Subcutaneous abdominal adipose tissue (tissue), 5 donors: ENCODE data around the gene SLIT3.

Source experiments
- H3K27ac ChIP-seq: one replicate; pipeline ENCODE4 v1.7.0; 2013; ENCODE audit warnings: low read depth, mild to moderate bottlenecking, inconsistent platforms, low read length, moderate library complexity
- H3K27me3 ChIP-seq, 5 donors: one replicate each; pipeline ENCODE4 v1.7.0; 2013; ENCODE audit warnings: low read length in 5 of 5, inconsistent platforms in 1 of 5; ENCODE audit not compliant: control insufficient read depth in 5 of 5, insufficient read depth in 4 of 5
- H3K36me3 ChIP-seq, 5 donors: one replicate each; pipeline ENCODE4 v1.7.0; 2013; ENCODE audit warnings: low read length in 5 of 5; ENCODE audit not compliant: control insufficient read depth in 5 of 5, insufficient read depth in 5 of 5
- H3K4me1 ChIP-seq, 5 donors: one replicate each; pipeline ENCODE4 v1.7.0; 2013; ENCODE audit warnings: low read length in 5 of 5, mild to moderate bottlenecking in 3 of 5, moderate library complexity in 1 of 5; ENCODE audit not compliant: control insufficient read depth in 5 of 5, insufficient read depth in 5 of 5
- H3K4me3 ChIP-seq, 5 donors: one replicate each; pipeline ENCODE4 v1.7.0; 2013; ENCODE audit warnings: low read length in 5 of 5, low read depth in 1 of 5
- H3K9ac ChIP-seq, 5 donors: one replicate each; pipeline ENCODE4 v1.7.0; 2013; ENCODE audit warnings: low read length in 5 of 5, mild to moderate bottlenecking in 4 of 5, moderate library complexity in 3 of 5
- H3K9me3 ChIP-seq, 5 donors: one replicate each; pipeline ENCODE4 v1.7.0; 2013; ENCODE audit warnings: low read length in 5 of 5; ENCODE audit not compliant: control insufficient read depth in 5 of 5
- donor health status: healthy.
- donor health status: healthy.
- donor health status: healthy.
- donor health status: healthy.
- donor health status: healthy.

Gene SLIT3

GRCh38 chr5:169331292-169331852 lies 30.4 kb upstream of the SLIT3 start:
- Histone ChIP-seq H3K9ac (no peak overlapping the region), H3K27ac (no peak overlapping the region), H3K36me3 (no peaks in the 10 kb centered on the region), H3K27me3 (peaks cover 0 to 3% (median 0%) of the 10 kb centered on the region in 5 donors), H3K4me1 (peaks cover 0 to 6% (median 0%) of the 10 kb centered on the region in 5 donors), H3K9me3 (no peaks in the 10 kb centered on the region), H3K4me3 (no peak overlapping the region)

- H3K4me1 ChIP-seq = peaks cover 0 to 6% (median 0%) of the 10 kb centered on the region in 5 donors
- H3K9me3 ChIP-seq = no peaks in the 10 kb centered on the region
- H3K4me3 ChIP-seq = no peak overlapping the region
- no peaks in the 10 kb centered on the region for H3K27me3 ChIP-seq
- H3K27ac ChIP-seq = no peak overlapping the region
- H3K36me3 ChIP-seq = no peaks in the 10 kb centered on the region
- no peak overlapping the region for H3K9ac ChIP-seq
These were observed 27.5 kb upstream of the SLIT3 start for GRCh38 chr5:169328401-169328800.

GRCh38 chr5:169325273-169325672 lies 24.3 kb upstream of the SLIT3 start:
- H3K27ac ChIP-seq = no peak overlapping the region
- no peak overlapping the region for H3K4me3 ChIP-seq
- H3K9ac ChIP-seq = no peak overlapping the region

GRCh38 chr5:169318556-169318955 lies 17.6 kb upstream of the SLIT3 start:
- Histone ChIP-seq H3K4me1 (no peaks in the 10 kb centered on the region), H3K9me3 (no peaks in the 10 kb centered on the region), H3K36me3 (no peaks in the 10 kb centered on the region), H3K27ac (no peak overlapping the region), H3K4me3 (no peak overlapping the region), H3K27me3 (no peaks in the 10 kb centered on the region), H3K9ac (no peak overlapping the region)

More at GRCh38 chr5:169325273-169325672, 24.3 kb upstream of the SLIT3 start:
- Histone ChIP-seq H3K36me3 (no peaks in the 10 kb centered on the region), H3K27me3 (no peaks in the 10 kb centered on the region), H3K4me1 (no peaks in the 10 kb centered on the region), H3K9me3 (no peaks in the 10 kb centered on the region)

DNA sequence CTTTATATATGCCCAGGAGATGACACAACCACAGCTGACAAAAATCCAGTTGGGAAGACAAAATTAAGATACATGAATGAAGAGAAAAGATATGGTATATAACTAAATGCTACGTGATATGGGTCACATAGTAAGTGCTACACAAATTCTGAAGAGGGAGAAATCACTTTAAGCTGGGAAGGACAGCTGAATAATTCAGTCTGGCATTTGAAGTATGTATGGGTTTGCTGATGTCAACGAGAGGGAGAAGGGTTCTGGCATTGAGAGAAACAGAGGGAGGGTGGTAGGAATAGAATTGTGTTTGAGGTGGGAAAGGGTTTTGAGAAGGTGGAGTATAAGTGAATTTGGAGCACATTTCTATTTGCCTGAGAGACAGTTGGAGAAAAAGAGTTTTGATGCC lies 6.7 kb upstream of the SLIT3 start:
- H3K27ac ChIP-seq = no peak overlapping the region
- H3K9me3 ChIP-seq = no peaks in the 10 kb centered on the region
- peaks cover 0 to 1% (median 0%) of the 10 kb centered on the region in 5 donors for H3K4me1 ChIP-seq
- H3K4me3 ChIP-seq = no peak overlapping the region
- no peak overlapping the region for H3K9ac ChIP-seq
- no peaks in the 10 kb centered on the region for H3K27me3 ChIP-seq
- H3K36me3 ChIP-seq = no peaks in the 10 kb centered on the region

GRCh38 chr5:169305366-169305765 lies 4.4 kb upstream of the SLIT3 start:
- no peak overlapping the region for H3K27ac ChIP-seq
- no peaks in the 10 kb centered on the region for H3K36me3 ChIP-seq
- H3K27me3 ChIP-seq = peaks cover 0 to 5% (median 0%) of the 10 kb centered on the region in 5 donors
- no peak overlapping the region for H3K9ac ChIP-seq
- peaks cover 3 to 17% (median 13%) of the 10 kb centered on the region in 5 donors for H3K4me1 ChIP-seq
- H3K9me3 ChIP-seq = no peaks in the 10 kb centered on the region
- H3K4me3 ChIP-seq = no peak overlapping the region

DNA sequence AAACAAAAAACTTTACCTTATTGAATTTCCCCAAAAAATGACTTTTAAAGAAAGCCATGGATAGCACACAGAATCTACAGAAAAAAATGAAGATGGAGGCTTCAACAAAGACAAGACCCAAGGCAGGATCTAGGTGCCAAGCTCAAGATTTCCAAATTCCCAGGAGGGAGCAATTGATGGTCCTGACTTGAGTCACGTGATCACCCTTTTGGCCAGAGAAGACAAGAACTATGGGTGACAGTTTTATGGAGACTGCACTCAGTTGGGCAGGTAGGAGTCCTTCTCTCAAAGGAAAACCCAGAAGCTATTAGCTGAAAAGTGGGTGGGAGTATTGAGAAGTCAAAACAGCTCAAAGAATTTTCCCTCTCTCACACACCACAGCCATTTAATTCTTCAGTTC lies 3.2 kb upstream of the SLIT3 start:
- Histone ChIP-seq H3K9me3 (no peaks in the 10 kb centered on the region), H3K4me1 (peaks cover 3 to 27% (median 18%) of the 10 kb centered on the region in 5 donors), H3K4me3 (no peak overlapping the region), H3K27me3 (peaks cover 0 to 5% (median 0%) of the 10 kb centered on the region in 5 donors), H3K36me3 (no peaks in the 10 kb centered on the region), H3K9ac (no peak overlapping the region), H3K27ac (no peak overlapping the region)

- Histone ChIP-seq H3K36me3 (no peaks in the 10 kb centered on the region), H3K4me3 (no peak overlapping the region), H3K27me3 (peaks cover 0 to 5% (median 0%) of the 10 kb centered on the region in 5 donors), H3K9ac (no peak overlapping the region), H3K27ac (no peak overlapping the region), H3K4me1 (peaks cover 3 to 37% (median 28%) of the 10 kb centered on the region in 5 donors), H3K9me3 (no peaks in the 10 kb centered on the region)
These were observed 2.2 kb upstream of the SLIT3 start for GRCh38 chr5:169303119-169303515.

GRCh38 chr5:169302491-169303118 lies 1.7 kb upstream of the SLIT3 start:
- peaks cover 3 to 42% (median 33%) of the 10 kb centered on the region in 5 donors for H3K4me1 ChIP-seq
- no peaks in the 10 kb centered on the region for H3K9me3 ChIP-seq
- H3K27ac ChIP-seq = no peak overlapping the region
- no peak overlapping the region for H3K4me3 ChIP-seq
- H3K36me3 ChIP-seq = no peaks in the 10 kb centered on the region
- peaks cover 0 to 5% (median 0%) of the 10 kb centered on the region in 5 donors for H3K27me3 ChIP-seq
- peak overlapping the region in 1 of 5 donors; percentile 18 for H3K9ac ChIP-seq

DNA sequence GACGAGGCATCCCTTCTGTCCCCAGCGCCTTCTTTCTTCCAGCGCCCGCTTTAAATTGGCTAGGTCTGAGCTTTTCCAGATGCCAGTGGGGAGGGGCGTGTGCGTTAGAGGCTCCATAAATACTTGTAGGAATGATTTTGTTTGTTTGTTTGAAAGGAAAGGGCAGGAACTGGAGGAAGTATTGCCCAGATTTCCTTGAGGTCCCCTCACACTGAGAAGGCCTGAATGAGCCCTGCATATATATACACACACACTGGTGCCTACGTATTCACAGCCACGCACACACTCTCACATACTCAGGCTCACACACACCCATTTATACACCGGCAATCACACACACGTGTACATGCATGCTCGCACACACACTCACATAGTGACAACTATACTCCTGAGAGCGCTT lies 1.0 kb upstream of the SLIT3 start:
- Histone ChIP-seq H3K36me3 (no peaks in the 10 kb centered on the region), H3K4me1 (peaks cover 5 to 46% (median 35%) of the 10 kb centered on the region in 5 donors), H3K4me3 (no peak overlapping the region), H3K9ac (peak overlapping the region in 1 of 5 donors; percentile 18), H3K27ac (no peak overlapping the region), H3K27me3 (peaks cover 0 to 5% (median 0%) of the 10 kb centered on the region in 5 donors), H3K9me3 (no peaks in the 10 kb centered on the region)
